Endothelial cell of umbilical vein (primary cell): ENCODE results near the gene ADRM1.

Experiments used
- CTCF ChIP-seq, 2 donors: IDR thresholded peaks; 1 replicate in 1 of 2; 2 replicates in 1 of 2; pipeline ENCODE4 v1.5.1; 2011; ENCODE audit warnings: low read length in 2 of 2, mild to moderate bottlenecking in 2 of 2, moderate library complexity in 2 of 2, control low read depth in 1 of 2, inconsistent platforms in 1 of 2, low read depth in 1 of 2; ENCODE audit not compliant: insufficient read depth in 1 of 2; ENCODE audit errors: extremely low read depth in 1 of 2
- EZH2 ChIP-seq: IDR thresholded peaks from 2 replicates; pipeline ENCODE4 v1.6.1; 2012; ENCODE audit warnings: borderline replicate concordance, low read depth, mild to moderate bottlenecking, moderate library complexity, low read length, inconsistent platforms; ENCODE audit not compliant: severe bottlenecking
- MAX ChIP-seq: IDR thresholded peaks from 2 replicates; pipeline ENCODE4 v1.6.1; 2011; ENCODE audit not compliant: insufficient read depth, insufficient read length
- POLR2AphosphoS5 ChIP-seq: IDR thresholded peaks from 2 replicates; pipeline ENCODE4 v1.6.1; 2012; ENCODE audit warnings: low read depth, mild to moderate bottlenecking, control low read depth, low read length, moderate library complexity; ENCODE audit not compliant: insufficient read depth

DNA sequence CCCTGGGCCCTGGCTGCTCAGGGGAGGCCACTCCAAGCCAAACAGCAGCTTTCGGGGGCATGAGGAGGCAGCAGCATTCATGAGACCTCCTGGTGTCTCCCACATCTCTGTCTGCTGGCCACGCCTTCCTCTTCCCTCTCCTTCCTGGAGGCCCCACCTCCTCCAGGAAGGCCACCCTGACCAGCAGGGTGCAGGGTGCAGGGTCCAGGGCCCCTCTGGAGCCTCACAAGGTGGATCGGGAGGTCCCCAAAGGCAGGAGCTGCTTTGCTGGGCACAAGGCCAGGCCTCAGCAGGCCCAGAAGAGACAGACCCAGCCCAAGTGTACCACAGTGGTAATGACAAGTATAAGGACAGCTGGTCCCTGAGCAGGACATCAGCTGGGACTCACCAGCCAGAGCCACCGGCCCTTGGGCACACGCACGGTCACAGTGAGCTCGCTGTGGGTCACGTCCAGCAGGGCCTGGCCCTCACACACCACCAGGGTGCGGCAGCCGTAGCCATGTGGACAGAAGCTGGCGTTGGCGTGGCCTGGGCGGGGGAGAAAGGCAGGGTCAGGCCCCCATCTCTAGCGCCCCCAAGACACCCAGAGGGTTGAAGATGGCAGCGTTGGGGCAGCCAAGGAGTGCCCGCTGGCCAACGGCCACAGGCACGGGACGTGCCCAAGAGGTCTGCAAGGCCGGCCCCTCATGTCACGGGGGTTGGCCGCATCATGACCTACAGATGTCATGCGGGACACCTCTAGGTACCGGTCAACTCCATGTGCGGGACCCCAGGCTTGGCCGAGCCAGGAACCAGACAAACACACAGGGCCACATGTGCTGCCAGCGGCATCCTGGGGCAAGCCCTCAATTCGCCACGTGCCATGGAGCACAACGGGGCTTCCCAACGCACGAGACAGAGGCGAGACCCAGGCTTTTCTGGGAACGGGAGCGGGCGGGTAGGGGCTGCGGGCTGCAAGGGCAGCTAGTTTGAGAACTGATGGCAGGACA, 26.9 kb downstream of the ADRM1 start:
- TF ChIP-seq CTCF (IDR thresholded peaks at IDR 0.05; ENCODE audit: extremely low read depth in 1 of 2, insufficient read depth in 1 of 2, low read depth in 1 of 2, low read length in 2 of 2) (no peak), EZH2 (no peak), MAX (no peak), POLR2AphosphoS5 (no peak)
